H7 (cell line): ENCODE measurements around the gene ALOX5. TPM values are rescaled to one million over a fixed set of nuclear protein-coding genes. Genes with fewer than 3 reads are reported as not detected.
A peak's percentile ranks its signal among the peaks of the same experiment; 100 is the strongest.

ENCODE experiments used
- DNase-seq: peaks from one replicate; pipeline ENCODE4 v3.0.0; 2012
- H3K27me3 ChIP-seq: 2 replicates; pipeline ENCODE4 v1.6.0; 2011; ENCODE audit warnings: mild to moderate bottlenecking, low read length; ENCODE audit not compliant: control insufficient read depth, insufficient read depth
- H3K36me3 ChIP-seq: replicated peaks from 2 replicates; pipeline ENCODE4 v1.5.1; 2011; ENCODE audit warnings: low read length; ENCODE audit not compliant: control insufficient read depth, insufficient read depth
- H3K4me3 ChIP-seq: 2 replicates; pipeline ENCODE4 v1.5.1; 2011; ENCODE audit warnings: low read depth, mild to moderate bottlenecking, control low read depth, low read length, moderate library complexity; ENCODE audit not compliant: insufficient read depth
- total RNA-seq: library from RNA; depleted of rRNA; stranded (reverse); fragments of >200 nt; shearing (Covaris generic); gene quantifications from 2 replicates; pipeline ENCODE4 v1.2.3, GENCODE V29; 2014

The ALOX5 gene
- total RNA-seq, 1 experiment from 2014 or later: 0.10 TPM

DNA sequence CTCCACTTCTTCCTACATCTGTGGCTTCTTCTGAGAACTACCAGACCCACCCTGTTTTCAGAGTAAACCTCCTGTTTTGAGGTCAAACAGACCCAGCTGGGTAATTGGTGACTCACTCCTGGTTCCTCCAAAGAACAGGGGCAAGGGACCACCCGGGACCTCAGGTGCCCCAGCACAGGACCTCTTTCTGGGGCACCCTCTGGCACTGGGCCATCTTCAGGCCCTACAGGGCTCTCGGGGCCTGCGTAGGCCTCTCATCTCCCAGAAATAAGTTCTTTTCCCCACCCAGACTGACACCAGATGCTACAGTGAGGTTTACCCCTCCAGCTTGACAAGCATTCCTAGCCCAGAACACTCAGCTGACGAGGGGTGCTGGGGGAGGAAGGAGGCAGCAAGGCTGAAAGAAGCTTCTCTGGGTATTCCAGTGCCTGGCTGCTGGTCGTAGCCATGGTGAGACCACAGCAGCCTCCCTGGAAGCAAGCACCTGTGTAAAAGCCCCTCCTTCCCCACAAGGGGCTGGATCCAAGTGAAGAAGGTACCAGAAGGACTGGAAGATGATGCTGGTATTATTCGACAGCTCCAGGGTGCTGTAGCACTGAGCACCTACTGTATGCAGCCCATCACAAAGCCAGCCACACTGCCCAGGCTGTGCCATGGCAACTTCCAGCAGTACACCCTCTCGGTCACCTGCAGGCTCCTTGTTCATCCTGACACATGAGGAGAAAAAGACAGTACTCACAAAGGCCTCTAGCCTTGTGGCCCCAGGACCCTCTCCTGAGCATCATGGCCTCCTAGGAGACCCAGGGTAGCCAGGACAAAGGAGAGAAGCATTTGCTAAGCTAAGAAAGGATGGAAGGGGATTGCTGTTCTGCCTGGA is 47.4 kb downstream of the ALOX5 start:
- Histone ChIP-seq H3K27me3 (peaks cover 13% of the 10 kb centered on the region; the same call in 1 of the 2 replicates), H3K4me3 (no peak overlapping the region), H3K36me3 (no peaks in the 10 kb centered on the region)
- DNase-seq: no peak

DNA sequence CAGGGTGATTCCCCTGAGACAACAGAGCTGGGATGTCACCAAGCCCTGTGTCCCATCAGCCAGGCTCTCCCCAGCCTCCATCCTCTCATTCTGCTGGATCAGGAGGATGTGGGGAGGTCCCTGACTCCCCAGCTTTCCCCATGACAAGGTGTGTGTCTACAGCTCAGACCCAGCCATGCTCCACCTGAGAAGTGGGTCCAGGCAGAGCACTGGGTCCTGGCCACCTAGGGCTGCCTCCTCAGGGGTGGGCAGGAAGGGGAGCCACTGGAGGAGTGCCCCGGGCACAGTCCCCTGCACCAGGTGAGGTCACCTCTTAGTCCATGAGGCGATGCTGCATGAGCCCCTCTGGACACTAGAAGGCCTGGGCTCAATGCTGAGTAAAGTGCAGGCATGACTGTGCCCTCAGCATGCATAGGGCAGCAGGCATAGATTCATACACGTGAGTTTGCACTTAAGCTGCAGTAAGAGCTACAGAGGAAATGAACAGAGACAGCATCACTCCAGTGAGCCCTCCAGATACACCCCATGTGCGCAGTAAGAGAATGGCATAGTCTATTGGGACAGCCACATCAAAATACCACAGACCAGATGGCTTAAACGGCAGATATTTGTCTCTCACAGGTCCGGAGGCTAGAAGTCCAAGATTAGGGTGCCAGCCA is 48.3 kb downstream of the ALOX5 start:
- H3K4me3 ChIP-seq: no peak overlapping the region
- H3K36me3 ChIP-seq: no peaks in the 10 kb centered on the region
- DNase-seq: no peak
- H3K27me3 ChIP-seq: peaks cover 13% of the 10 kb centered on the region; the same call in 1 of the 2 replicates

DNA sequence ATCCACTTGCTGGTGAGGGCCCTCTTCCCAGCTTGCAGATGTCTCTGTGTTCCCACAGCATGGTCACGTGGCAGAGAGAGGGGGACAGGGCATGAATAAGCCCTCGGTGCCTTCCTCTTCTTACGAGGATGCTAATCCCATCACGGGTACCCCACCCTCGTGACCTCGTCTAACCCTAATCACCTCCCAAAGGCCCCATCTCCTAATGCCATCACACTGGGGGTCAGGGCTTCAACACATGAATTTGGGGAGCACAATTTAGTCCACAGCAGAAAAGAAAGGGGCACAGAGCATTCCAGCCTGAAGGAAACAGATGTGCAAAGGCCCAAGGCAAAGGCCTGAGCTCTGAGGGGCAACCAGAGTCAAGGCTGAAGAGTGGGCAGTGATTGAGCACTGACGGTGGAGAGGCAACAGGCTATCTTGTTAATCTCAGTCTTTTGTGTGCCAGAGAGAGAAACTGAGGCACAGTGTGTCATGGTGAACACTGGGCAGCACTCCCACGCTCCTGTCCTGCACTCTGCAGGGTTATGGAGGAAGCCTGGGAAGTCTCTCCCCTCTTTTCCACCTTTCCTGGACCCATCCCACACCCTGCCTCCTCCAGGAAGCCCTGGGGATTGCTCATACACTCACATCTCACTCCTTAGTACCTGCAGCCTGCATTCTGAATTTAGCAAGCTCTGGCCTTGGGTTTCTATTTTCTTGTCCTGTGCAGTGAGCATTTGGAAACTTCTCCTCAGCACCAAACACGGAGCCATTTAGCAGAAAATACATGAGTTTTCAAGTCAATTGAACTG is 49.0 kb downstream of the ALOX5 start:
- DNase-seq: peak; percentile 32
- H3K27me3 ChIP-seq: peaks cover 10% of the 10 kb centered on the region; the same call in 1 of the 2 replicates
- no peaks in the 10 kb centered on the region for H3K36me3 ChIP-seq
- no peak overlapping the region for H3K4me3 ChIP-seq

GRCh38 chr10:45423976-45424499 is 50.0 kb downstream of the ALOX5 start:
- no peaks in the 10 kb centered on the region for H3K36me3 ChIP-seq
- DNase-seq: peak; percentile 19
- H3K27me3 ChIP-seq: peaks cover 5% of the 10 kb centered on the region; the same call in 1 of the 2 replicates
- no peak overlapping the region for H3K4me3 ChIP-seq

DNA sequence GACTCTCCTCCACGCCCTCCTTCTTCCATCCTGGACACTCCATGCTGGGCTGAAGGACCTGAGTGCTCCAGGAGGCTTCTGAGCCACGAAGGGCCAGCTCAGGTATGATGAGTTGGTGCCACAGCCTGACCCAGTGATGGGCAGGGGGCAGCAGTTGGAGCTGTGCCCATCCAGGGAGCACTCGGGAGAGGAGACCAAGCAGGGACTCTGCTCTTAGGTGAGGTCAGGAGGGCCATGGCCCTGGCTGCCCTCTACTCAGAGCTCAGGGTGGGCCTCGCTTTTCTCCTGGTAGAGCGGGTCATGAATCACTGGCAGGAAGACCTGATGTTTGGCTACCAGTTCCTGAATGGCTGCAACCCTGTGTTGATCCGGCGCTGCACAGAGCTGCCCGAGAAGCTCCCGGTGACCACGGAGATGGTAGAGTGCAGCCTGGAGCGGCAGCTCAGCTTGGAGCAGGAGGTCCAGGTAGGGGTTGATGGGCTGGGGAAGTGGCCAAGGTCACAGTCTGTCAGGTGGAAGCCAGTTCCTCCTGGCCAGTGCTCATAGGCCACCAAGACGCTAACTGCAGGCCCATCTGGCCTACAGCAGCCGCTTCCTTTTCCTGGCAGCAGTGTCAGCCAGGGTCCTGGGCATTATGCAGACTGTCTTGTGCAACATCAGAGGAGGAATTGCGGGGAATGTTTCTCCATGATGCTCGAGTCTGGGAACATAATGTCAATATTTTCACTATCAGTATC is 50.8 kb downstream of the ALOX5 start:
- H3K27me3 ChIP-seq: no peaks in the 10 kb centered on the region; the same call in 1 of the 2 replicates
- no peaks in the 10 kb centered on the region for H3K36me3 ChIP-seq

DNA sequence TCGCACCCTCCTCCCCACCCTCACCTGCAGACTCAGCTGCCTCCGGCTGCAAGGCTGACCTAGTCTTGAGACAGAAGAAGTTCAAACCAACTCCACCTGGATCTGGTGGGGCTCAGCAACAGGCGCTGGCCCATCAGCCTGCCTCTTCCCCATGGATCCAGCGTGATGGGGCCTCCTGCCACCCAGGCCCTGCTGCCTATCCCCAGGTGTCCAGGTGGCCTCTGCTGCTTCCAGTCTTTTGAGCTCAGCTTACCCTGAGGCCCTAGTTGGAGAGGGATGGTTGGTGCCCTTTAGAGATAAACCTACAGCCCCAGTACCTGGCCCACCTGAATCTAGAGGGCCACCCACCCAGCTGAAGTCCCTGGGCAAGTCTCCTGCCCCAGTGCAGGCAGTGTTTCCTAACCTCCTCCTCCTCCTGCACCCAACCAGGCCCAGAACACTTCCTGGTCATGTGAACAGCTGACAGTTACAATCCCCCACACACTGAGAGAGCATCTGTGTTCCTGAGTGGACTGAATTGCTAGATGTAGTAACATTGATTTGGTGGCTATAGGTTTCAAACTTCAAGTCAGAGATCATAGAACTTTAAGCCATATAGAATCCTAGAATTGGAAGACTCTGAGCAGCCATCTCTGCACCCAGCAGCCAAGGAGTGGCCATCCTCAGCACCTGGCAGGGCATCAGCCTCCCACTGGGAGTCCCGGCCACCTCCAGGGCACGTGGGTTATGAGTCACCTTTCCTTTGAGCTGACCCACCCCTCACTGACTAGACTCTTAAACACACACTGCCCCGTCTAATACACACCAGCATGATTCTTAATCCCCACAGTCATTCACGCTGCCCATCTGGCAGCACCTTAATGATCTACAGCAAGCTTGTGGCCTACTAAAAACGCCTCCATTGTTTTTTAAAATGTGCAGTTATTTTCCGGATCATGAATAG is 51.9 kb downstream of the ALOX5 start:
- H3K27me3 ChIP-seq: no peaks in the 10 kb centered on the region
- peak; percentile 11 for DNase-seq
- H3K4me3 ChIP-seq: no peak overlapping the region
- no peaks in the 10 kb centered on the region for H3K36me3 ChIP-seq

More for the DNA sequence above, 50.8 kb downstream of the ALOX5 start:
- peak; percentile 13 for DNase-seq
- H3K4me3 ChIP-seq: no peak overlapping the region

DNA sequence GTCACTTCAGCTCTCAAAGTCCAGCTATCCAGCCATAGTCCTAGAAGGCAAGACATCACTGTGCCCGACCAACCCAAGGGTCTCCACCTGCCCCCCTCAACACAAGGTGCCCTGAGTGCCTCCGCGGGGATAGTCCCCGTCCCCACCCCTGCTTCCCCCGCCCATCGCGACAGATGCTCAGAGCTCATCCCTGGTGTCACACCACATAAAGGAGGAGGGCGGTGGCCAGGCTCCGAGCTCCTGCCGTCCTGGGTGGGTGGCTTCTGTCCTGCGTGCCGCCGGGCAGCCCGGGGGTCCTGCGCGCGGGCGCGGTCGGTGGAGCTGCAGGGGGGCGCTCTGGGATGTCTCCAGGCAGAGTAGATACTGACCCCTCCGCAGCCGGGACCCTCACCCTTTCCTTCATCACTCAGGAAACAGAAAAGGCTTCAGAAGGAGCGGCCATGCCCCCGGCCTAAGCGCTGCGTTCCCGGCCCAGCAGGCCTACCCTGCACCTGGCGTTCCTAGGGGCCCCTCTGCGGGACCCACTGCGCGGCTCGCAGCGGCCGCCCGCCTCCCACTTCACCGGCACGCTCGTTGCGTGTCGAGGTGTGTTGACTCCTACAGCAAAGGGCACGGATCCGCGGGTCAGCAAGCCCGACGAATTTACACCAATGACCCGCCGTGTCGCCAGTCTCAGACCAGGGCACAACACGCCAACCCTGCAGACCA is 53.4 kb downstream of the ALOX5 start:
- Histone ChIP-seq H3K27me3 (no peaks in the 10 kb centered on the region), H3K36me3 (no peaks in the 10 kb centered on the region), H3K4me3 (no peak overlapping the region)
- peak; percentile 54 for DNase-seq

GRCh38 chr10:45427970-45428366 is 54.0 kb downstream of the ALOX5 start:
- no peaks in the 10 kb centered on the region for H3K36me3 ChIP-seq
- H3K27me3 ChIP-seq: no peaks in the 10 kb centered on the region
- no peak for DNase-seq
- H3K4me3 ChIP-seq: no peak overlapping the region

GRCh38 chr10:45428611-45429510 is 54.8 kb downstream of the ALOX5 start:
- H3K4me3 ChIP-seq: no peak overlapping the region
- no peaks in the 10 kb centered on the region for H3K27me3 ChIP-seq
- peak; percentile 32 for DNase-seq
- H3K36me3 ChIP-seq: no peaks in the 10 kb centered on the region

DNA sequence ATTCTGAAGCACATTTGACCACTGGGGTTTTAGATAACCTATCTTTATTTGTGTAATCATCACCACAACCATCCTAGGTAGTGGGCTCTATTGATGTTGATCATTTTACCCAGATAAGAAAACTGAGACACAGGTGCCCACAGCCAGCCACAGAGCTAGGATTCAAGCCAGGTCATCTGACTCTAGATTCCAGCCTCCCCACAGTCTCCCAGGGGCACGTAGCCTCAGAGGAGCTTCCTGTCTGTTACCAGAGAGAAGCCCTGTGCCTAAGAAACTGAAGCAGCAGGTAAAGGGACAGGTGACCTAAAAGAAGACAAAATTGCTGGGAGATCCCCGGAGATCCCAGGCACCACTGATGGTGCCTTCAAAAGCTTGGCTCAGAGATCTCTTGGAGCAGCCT is 55.8 kb downstream of the ALOX5 start:
- no peaks in the 10 kb centered on the region for H3K27me3 ChIP-seq
- no peaks in the 10 kb centered on the region for H3K36me3 ChIP-seq
- no peak overlapping the region for H3K4me3 ChIP-seq
- DNase-seq: peak; percentile 13

GRCh38 chr10:45432113-45432512 is 58.1 kb downstream of the ALOX5 start:
- Histone ChIP-seq H3K27me3 (no peaks in the 10 kb centered on the region), H3K4me3 (no peak overlapping the region)
- DNase-seq: no peak

More at GRCh38 chr10:45432113-45432512, 58.1 kb downstream of the ALOX5 start:
- no peaks in the 10 kb centered on the region for H3K36me3 ChIP-seq
